Neutrophil (primary cell): Measurements from ENCODE around the gene HPDL.
A peak's percentile ranks its signal among the peaks of the same experiment; 100 is the strongest.

Experiments
- H3K27ac ChIP-seq: fragments of 200-600 bp; sonication (generic); 2 replicates; pipeline ENCODE4 v1.5.1; 2016; ENCODE audit warnings: mild to moderate bottlenecking, moderate library complexity
- H3K27me3 ChIP-seq: fragments of 200-600 bp; sonication (generic); 2 replicates; pipeline ENCODE4 v1.6.0; 2016; ENCODE audit warnings: mild to moderate bottlenecking
- H3K36me3 ChIP-seq: fragments of 200-600 bp; sonication (generic); 2 replicates; pipeline ENCODE4 v1.5.1; 2017
- H3K4me1 ChIP-seq, 2 experiments: fragments of 200-600 bp in 1 of 2; sonication (generic) in 1 of 2; 1 replicate in 1 of 2; 2 replicates in 1 of 2; pipeline versions ENCODE4 v1.5.1 to v1.6.1; 2013 to 2016; ENCODE audit warnings: low read depth in 1 of 2, low read length in 1 of 2, mild to moderate bottlenecking in 1 of 2, moderate library complexity in 1 of 2; ENCODE audit not compliant: control insufficient read depth in 1 of 2, insufficient read depth in 1 of 2
- H3K4me3 ChIP-seq, 2 experiments: fragments of 200-600 bp in 1 of 2; sonication (generic) in 1 of 2; 1 replicate in 1 of 2; 2 replicates in 1 of 2; pipeline ENCODE4 v1.5.1; 2013 to 2016; ENCODE audit warnings: low read depth in 1 of 2, low read length in 1 of 2, mild to moderate bottlenecking in 1 of 2, moderate library complexity in 1 of 2
- H3K9me3 ChIP-seq: fragments of 200-600 bp; sonication (generic); 2 replicates; pipeline ENCODE4 v1.5.1; 2016
- CTCF ChIP-seq: fragments of 200-600 bp; sonication (generic); IDR thresholded peaks from 2 replicates; pipeline ENCODE4 v1.5.1; 2016; ENCODE audit warnings: antibody characterized with exemption

The HPDL gene

GRCh38 chr1:45317166-45317565, 9.5 kb upstream of the HPDL start:
- Histone ChIP-seq H3K36me3 (no peaks in the 10 kb centered on the region), H3K27ac (no peak overlapping the region), H3K9me3 (no peaks in the 10 kb centered on the region), H3K27me3 (no peaks in the 10 kb centered on the region), H3K4me3 (no peak overlapping the region), H3K4me1 (no peaks in the 10 kb centered on the region)
- no peak for TF ChIP-seq CTCF

- H3K27ac ChIP-seq, result no peak overlapping the region
- no peaks in the 10 kb centered on the region for H3K27me3 ChIP-seq
- H3K4me1 ChIP-seq, result no peaks in the 10 kb centered on the region
- H3K4me3 ChIP-seq, result no peak overlapping the region
- H3K36me3 ChIP-seq, result no peaks in the 10 kb centered on the region
- no peaks in the 10 kb centered on the region for H3K9me3 ChIP-seq
- TF ChIP-seq CTCF, result no peak
Measured at GRCh38 chr1:45319761-45320160, 6.9 kb upstream of the HPDL start.

DNA sequence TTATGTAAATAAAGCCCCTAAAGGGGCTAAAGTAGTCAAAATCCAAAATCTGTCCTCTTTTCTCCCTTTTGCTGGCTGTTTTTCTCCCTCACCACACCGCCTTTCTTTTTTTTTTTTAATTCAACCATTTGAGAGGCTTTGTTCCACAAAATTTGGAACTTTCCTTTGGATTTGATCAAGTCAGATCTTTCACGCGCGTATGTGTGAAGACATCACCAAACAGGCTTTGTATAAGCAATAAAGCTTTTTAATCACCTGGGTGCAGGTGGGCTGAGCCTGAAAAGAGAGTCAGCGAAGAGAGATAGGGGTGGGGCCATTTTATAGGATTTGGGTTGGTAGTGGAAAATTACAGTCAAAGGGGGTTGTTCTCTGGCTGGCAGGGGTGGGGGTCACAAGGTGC, 5.3 kb upstream of the HPDL start:
- Histone ChIP-seq H3K27ac (no peak overlapping the region), H3K27me3 (peaks cover 12% of the 10 kb centered on the region), H3K36me3 (no peaks in the 10 kb centered on the region), H3K9me3 (no peaks in the 10 kb centered on the region), H3K4me3 (no peak overlapping the region), H3K4me1 (peaks cover under 1 to 1% of the 10 kb centered on the region in 2 experiments)
- TF ChIP-seq CTCF, result no peak

DNA sequence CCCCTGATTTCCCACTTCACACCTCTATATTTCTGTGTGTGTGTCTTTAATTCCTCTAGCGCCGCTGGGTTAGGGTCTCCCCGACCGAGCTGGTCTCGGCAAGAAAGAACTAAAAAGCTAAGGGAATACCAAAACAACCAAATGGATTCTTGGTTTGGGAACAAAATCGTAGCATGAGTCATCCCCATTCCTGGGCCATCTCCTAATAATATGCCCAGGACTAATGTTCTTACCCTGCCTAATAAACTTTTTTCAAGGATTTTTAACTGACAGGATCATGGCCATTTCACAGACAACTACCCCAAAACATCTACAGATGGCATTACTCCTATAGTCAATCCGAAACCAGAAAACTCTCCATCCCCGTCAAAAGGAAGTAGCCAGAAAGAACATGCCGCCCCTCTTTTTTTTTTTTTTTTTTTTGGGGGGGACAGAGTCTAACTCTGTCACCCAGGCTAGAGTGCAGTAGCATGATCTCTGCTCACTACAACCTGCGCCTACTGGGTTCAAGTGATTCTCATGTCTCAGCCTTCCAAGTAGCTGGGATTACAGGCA, 4.1 kb upstream of the HPDL start:
- peaks cover 12% of the 10 kb centered on the region in 2 experiments for H3K4me1 ChIP-seq
- peaks cover 23% of the 10 kb centered on the region for H3K27me3 ChIP-seq
- H3K27ac ChIP-seq, result no peak overlapping the region
- no peaks in the 10 kb centered on the region for H3K9me3 ChIP-seq
- TF ChIP-seq CTCF, result no peak
- no peak overlapping the region for H3K4me3 ChIP-seq
- H3K36me3 ChIP-seq, result no peaks in the 10 kb centered on the region

GRCh38 chr1:45325851-45326506, 716 bp upstream of the HPDL start:
- H3K9me3 ChIP-seq, result no peaks in the 10 kb centered on the region
- peaks cover 12 to 14% of the 10 kb centered on the region in 2 experiments for H3K4me1 ChIP-seq
- peaks cover 29% of the 10 kb centered on the region for H3K27me3 ChIP-seq
- peak overlapping the region in 1 of 2 experiments; percentile 58 for H3K4me3 ChIP-seq
- no peak overlapping the region for H3K27ac ChIP-seq
- no peak for TF ChIP-seq CTCF
- H3K36me3 ChIP-seq, result peaks cover 8% of the 10 kb centered on the region
